Spleen (tissue), 11 donors: ENCODE measurements around the gene IBA57. TPM values are rescaled to one million over a fixed set of nuclear protein-coding genes. Genes with fewer than 3 reads are reported as not detected.
A peak's percentile ranks its signal among the peaks of the same experiment; 100 is the strongest.

ENCODE experiments used
- DNase-seq: peaks from one replicate; pipeline ENCODE4 v3.0.0-alpha.2; 2020
- H3K27ac ChIP-seq, 8 donors: fragments of 200-600 bp; sonication (generic) in 7 of 8; 1 replicate in 4 of 8; 2 replicates in 4 of 8; pipeline versions ENCODE4 v1.5.0 to v1.8.0; 2016 to 2021; ENCODE audit warnings: inconsistent platforms in 4 of 8, mild to moderate bottlenecking in 4 of 8, moderate library complexity in 1 of 8
- H3K27me3 ChIP-seq, 7 donors: fragments of 200-600 bp; sonication (generic) in 6 of 7; replicated peaks in 1 of 7; 1 replicate in 4 of 7; 2 replicates in 3 of 7; pipeline versions ENCODE4 v1.5.0 to v1.8.0; 2016 to 2021; ENCODE audit warnings: inconsistent platforms in 3 of 7, mild to moderate bottlenecking in 1 of 7
- H3K36me3 ChIP-seq, 6 donors: fragments of 200-600 bp; sonication (generic) in 5 of 6; 1 replicate in 4 of 6; 2 replicates in 2 of 6; pipeline versions ENCODE4 v1.5.0 to v1.8.0; 2016 to 2021; ENCODE audit warnings: inconsistent platforms in 2 of 6
- H3K4me1 ChIP-seq, 6 donors: fragments of 200-600 bp; sonication (generic) in 5 of 6; 1 replicate in 3 of 6; 2 replicates in 3 of 6; pipeline versions ENCODE4 v1.5.0 to v1.8.0; 2016 to 2021; ENCODE audit warnings: inconsistent platforms in 3 of 6
- H3K4me3 ChIP-seq, 8 donors: fragments of 200-600 bp; sonication (generic) in 7 of 8; 1 replicate in 4 of 8; 2 replicates in 4 of 8; pipeline versions ENCODE4 v1.5.0 to v1.8.0; 2016 to 2021; ENCODE audit warnings: inconsistent platforms in 4 of 8, mild to moderate bottlenecking in 4 of 8, moderate library complexity in 2 of 8
- H3K9me3 ChIP-seq, 8 donors: fragments of 200-600 bp; sonication (generic) in 7 of 8; 1 replicate in 4 of 8; 2 replicates in 4 of 8; pipeline versions ENCODE4 v1.5.0 to v1.8.0; 2016 to 2021; ENCODE audit warnings: inconsistent platforms in 4 of 8
- CTCF ChIP-seq, 11 experiments: fragments of 200-600 bp in 7 of 11; fragments of 450-650 bp in 4 of 11; sonication (generic) in 4 of 11; IDR thresholded peaks in 8 of 11; conservative IDR thresholded peaks in 3 of 11; 1 replicate in 7 of 11; 2 replicates in 4 of 11; pipeline versions ENCODE4 v1.4.0 to v1.8.0; 2016 to 2021; ENCODE audit warnings: antibody characterized with exemption in 11 of 11, inconsistent platforms in 4 of 11, mild to moderate bottlenecking in 1 of 11
- POLR2A ChIP-seq, 3 donors: fragments of 450-650 bp; IDR thresholded peaks; one replicate each; pipeline ENCODE4 v1.5.1; 2017; ENCODE audit warnings: antibody characterized with exemption in 3 of 3, mild to moderate bottlenecking in 1 of 3
- POLR2AphosphoS5 ChIP-seq, 3 donors: sonication (generic); formaldehyde crosslinking; IDR thresholded peaks; one replicate each; pipeline ENCODE4 v1.5.1; 2017; ENCODE audit warnings: antibody characterized with exemption in 3 of 3
- WGBS, 5 donors: extraction: QIAGEN DNeasy Blood & Tissue Kit in 3 of 5; methylation state at CpG; one replicate each; pipeline versions ENCODE4 v1.1.5 to v1.1.7; 2013 to 2018; 5-methylcytosine and 5-hydroxymethylcytosine counted together
- intact Hi-C: fragments of 100-400 bp; cut with DNase I; formaldehyde crosslinking; loops from one replicate; pipeline ENCODE4 v1.15.0; 2023; ENCODE audit warnings: low total_unique reads
- polyA plus RNA-seq, 3 donors: library from polyadenylated mRNA; stranded (reverse); fragments of 200-250 nt; gene quantifications; one replicate each; pipeline ENCODE4 v1.2.1, GENCODE V29; 2013
- total RNA-seq, 7 donors: library from RNA; depleted of rRNA in 3 of 7; stranded (reverse); fragments of >200 nt in 3 of 7; fragmentation: NEBNext Ultra II Directional in 4 of 7; extraction: Animal tissue kit (Norgen Biotek cat#: 25700) in 4 of 7; gene quantifications; one replicate each; pipeline versions ENCODE4 v1.1.0 to v1.2.1, GENCODE V29; 2016 to 2021
- donor health status: healthy with polysubstance abuse.
- donor health status: DM: no; HTN: no; CAD: no; lungs with moderate emphysema.
- donor health status: DM: no; HTN: no; CAD: no.
- donor health status: Bipolar disorder and iron deficiency.
- donor health status: healthy.
- donor health status: DM: no; HTN: no; CAD: no.
- donor health status: DM: yes; HTN: yes; CAD: no.

The IBA57 gene
- total and polyA plus RNA-seq, 10 donors, result 0.59 to 14.7 (median 9.3) TPM

DNA sequence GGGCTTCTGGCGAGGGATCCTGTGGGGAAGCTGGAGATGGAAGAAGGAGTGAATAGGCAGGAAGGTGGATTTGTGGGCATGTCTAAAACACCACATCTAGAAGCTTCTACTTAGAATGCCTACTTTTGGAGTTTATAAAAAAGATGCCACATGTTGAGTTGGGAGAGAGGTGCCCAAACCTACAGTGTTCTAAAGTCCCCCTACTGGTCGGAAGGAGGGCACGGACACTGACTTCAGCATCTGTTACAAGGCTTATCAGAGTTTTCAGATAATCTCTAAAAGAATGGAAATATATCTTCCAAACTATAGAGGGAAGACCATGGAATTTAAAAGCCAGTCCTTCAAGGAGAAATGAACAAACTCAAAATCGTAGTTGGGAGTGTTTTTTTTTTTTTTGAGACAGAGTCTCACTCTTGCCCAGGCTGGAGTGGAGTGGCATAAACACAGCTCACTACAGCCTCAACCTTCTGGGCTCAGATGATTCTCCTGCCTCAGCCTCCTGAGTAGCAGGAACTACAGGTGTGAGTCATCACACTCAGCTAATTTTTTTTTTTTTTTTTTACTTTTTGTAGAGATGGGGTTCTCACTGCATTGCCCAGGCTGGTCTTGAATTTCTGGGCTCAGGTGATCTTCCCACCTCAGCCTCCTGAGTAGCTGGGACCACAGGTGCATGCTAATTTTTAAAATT lies 14.8 kb downstream of the IBA57 start:
- no peaks in the 10 kb centered on the region for H3K9me3 ChIP-seq
- H3K36me3 ChIP-seq, result peaks cover 0 to 15% (median under 1%) of the 10 kb centered on the region in 6 donors
- intact Hi-C loops, result no loop called here
- 80 to 88% (median 86%) methylated on average over 4 of the region's 4 CpGs for WGBS, 5 donors
- DNase-seq, result peak; percentile 12
- H3K27me3 ChIP-seq, result no peaks in the 10 kb centered on the region
- TF ChIP-seq POLR2AphosphoS5 (IDR thresholded peaks at IDR 0.05), result no peak
- TF ChIP-seq CTCF (IDR thresholded peaks at IDR 0.05 in 8 of 11, conservative IDR thresholded peaks at IDR 0.05 in 3 of 11), result peak in 3 of 11 experiments; percentile 14 to 16 (median 14)
- no peak overlapping the region for H3K27ac ChIP-seq
- no peak overlapping the region for H3K4me3 ChIP-seq
- H3K4me1 ChIP-seq, result peaks cover 0 to 30% (median 7%) of the 10 kb centered on the region in 6 donors

GRCh38 chr1:228180959-228181644 lies 15.5 kb downstream of the IBA57 start:
- H3K36me3 ChIP-seq, result peaks cover 0 to 9% (median 0%) of the 10 kb centered on the region in 6 donors
- no peak overlapping the region for H3K4me3 ChIP-seq
- H3K9me3 ChIP-seq, result no peaks in the 10 kb centered on the region
- WGBS, 5 donors, result 94 to 99% (median 96%) methylated on average over 7 of the region's 7 CpGs
- no peak for TF ChIP-seq POLR2AphosphoS5 (IDR thresholded peaks at IDR 0.05)
- no peak for TF ChIP-seq CTCF (IDR thresholded peaks at IDR 0.05 in 8 of 11, conservative IDR thresholded peaks at IDR 0.05 in 3 of 11)
- TF ChIP-seq POLR2A (IDR thresholded peaks at IDR 0.05), result no peak
- intact Hi-C loops, result no loop called here
- H3K4me1 ChIP-seq, result peaks cover 0 to 28% (median 8%) of the 10 kb centered on the region in 6 donors
- peak; percentile 37 for DNase-seq
- no peaks in the 10 kb centered on the region for H3K27me3 ChIP-seq
- H3K27ac ChIP-seq, result no peak overlapping the region

- intact Hi-C loops, result no loop called here
- TF ChIP-seq CTCF (IDR thresholded peaks at IDR 0.05 in 8 of 11, conservative IDR thresholded peaks at IDR 0.05 in 3 of 11) (no peak), POLR2A (IDR thresholded peaks at IDR 0.05) (no peak), POLR2AphosphoS5 (IDR thresholded peaks at IDR 0.05) (no peak)
- WGBS, 5 donors, result 88 to 95% (median 93%) methylated on average over 9 of the region's 9 CpGs
- Histone ChIP-seq H3K4me3 (no peak overlapping the region), H3K9me3 (no peaks in the 10 kb centered on the region), H3K36me3 (peaks cover 0 to 3% (median 0%) of the 10 kb centered on the region in 6 donors), H3K4me1 (peaks cover 0 to 26% (median 11%) of the 10 kb centered on the region in 6 donors), H3K27ac (no peak overlapping the region), H3K27me3 (no peaks in the 10 kb centered on the region)
- peak; percentile 47 for DNase-seq
Observed at GRCh38 chr1:228181645-228182034, 16.0 kb downstream of the IBA57 start.
